NCI-H82 (cell line): ENCODE results near the gene RBM38.

Experiments
- DNase-seq: peaks from one replicate; lab custom pipeline; 2025; lab: John Stamatoyannopoulos, UW

The RBM38 gene

DNA sequence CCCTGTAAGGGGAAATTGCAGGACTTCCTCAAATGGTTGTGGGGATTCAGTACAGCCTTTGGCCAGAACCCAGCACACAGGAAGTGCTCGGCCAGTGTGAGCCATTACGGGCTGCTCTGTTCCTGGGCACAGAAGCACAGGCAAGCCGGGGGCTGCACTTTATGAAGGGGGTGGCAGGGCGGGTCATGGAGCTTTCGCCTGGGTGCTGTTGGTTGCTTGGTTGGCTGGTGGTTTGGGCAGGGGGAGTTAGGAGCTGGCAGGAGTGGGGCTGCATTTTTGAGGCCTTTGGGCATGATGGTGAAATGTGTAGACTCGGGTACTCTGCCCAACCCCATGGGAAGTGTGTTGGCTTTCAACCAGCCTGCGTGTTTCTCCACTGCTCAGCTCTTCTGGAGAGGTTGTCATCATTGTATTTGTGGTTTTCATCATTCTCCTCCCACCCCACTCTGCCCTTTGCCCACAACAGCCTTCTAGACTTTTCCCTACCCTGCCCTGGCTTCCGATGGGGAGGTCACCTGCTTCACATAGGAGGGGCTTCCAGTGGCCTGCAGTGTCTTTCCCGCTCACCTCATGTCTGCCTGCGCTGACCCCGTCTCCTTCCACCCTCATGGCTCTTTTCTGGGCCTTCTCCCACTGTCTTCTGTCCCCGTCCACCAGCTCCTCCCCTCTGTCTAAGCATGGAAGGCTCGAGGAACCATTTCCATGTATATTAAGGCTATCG, 16.1 kb upstream of the RBM38 start:
- no peak for DNase-seq

DNA sequence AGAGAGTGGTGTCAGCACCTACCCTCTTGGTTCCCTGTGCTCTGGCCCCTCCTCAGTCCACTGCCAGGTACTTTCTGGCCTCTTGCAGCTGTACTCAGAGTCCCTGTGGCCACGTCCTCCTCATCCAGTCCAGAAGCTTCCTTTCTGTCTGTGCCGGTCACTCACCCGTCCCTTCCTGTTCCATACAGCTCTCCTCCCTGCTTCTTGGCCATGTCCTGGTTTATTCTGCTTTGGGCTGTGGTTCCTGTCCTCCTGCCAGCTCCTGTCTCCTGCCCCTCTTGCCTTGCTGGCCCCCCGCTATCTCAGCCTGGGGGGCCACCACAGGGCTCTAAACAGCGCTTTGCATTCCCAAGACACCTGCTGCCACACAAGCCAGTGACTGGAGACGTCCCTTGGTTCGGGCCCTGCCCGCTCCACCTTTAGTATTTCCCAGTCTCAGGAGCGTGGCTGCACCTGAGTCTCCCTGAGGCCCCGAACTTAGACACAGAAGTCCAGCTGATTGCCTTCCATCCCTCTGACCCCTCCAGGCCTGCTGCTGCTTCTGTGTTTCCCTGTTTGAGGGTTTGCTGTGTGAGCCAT, 15.5 kb upstream of the RBM38 start:
- no peak for DNase-seq

DNA sequence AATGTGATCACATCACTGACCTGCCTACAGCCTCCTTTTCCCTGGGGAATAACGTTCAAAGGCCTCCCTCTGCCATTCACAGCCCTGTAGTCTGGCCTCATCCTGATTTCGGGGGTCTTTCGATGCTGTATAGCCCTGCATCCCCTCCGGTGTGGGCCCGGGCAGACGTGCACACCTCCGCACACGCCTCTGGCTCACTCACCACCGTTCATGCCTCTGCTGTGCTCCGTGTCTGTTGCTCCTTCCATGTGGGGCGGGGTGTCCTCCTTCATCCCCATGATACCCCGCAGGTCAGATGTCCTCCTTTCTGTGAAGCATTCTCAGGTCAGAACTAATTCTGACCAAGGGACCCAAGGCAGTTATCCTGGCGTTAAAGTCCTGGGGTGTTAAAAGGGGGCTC, 13.8 kb upstream of the RBM38 start:
- DNase-seq = no peak

DNA sequence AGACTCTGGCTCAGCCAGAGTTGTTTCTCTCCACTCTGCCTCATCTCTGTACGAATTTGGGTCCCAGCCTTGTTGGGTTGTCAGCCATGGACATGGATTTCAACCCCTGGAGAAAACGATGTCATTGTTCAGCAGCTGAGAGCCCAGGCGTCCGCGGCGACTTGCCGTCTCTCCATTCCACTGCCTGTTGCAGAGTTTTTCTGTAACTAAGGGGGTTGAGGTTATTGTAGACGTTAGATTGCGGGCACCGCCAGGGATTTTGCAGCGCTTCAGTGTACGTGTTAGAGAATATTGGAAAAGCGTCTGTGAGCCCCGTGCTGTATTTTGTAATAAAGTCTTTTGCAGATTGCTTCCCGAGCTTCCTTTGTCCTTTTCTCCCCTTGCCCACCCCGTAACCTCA, 13.1 kb upstream of the RBM38 start:
- DNase-seq = no peak

DNA sequence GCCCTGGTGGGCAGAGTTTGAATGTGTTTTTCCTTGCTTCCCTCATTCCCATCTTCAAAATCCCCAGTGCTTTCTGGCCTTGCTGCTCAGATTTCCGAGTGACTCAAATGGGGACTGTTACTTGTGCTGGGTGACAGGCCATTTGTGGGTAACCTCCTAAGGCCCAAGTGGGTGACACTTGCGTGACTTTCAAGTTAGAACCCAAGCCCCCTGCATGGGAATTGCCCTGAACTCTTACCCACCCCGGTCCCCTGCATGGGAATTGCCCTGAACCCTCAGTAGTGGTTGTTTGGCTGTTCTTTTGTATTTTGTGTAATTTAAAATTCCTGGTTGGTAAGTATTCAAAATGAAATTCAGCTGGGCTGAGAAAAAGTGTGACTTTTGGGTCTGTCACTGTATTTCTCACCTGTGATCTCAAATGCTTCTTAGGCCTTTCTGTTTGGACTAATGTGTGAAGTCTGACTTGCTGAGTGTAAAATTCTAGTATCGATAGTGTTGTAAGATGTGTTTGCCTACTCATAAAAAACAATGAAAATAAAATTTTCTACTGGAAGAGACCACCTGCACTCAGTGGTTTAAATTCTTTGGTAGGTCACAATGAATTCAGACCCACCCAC, 12.4 kb upstream of the RBM38 start:
- no peak for DNase-seq

DNA sequence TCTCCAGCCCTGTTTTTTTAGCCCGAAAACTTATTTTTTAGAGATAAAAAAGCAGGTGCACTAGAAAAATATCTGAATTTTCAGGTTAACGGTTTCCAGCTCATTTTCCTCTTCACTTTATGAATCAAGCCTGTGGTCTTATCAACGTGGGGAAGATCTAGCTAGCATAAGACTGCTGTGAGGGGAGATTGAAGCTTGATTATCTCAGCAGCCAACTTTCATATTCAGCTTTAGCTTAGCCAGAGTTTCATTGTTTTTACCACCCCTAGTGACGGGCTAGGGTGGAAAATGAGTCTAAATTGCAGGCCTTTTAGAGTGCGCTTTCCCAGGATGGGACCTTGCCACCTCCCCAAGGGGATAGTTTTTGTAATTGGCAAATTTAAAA, 11.9 kb upstream of the RBM38 start:
- DNase-seq = no peak

DNA sequence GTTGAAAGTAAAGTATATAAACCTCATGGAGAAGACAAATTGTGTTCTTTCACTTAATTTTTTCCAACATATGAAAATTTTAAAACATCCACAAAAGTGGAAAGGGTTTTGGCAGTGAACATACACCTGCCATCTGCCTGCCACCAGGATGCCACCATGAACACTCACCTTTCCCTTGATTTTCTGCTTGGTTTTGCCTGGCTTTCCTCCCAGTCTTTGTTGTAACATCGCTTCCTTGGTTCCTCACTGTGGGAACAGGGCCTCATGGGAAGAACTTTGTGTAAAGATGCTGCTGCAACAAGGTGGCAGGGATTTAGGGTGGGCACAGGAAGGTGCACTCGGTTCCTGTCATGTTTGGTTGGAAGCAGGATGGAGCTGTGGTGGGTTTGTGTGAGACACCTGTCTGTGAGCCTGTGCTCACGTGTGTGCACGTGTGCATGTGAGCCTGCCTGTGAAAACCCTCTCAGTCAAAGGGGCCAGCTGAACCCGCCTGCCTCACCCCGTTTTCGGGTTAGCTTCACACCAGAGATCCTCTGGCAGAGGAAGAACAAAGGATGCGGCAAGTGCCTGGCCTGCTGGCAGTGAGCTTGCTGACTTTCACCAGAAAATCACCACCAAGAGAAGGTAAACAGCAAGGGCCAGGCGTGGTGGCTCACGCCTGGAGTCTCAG, 11.0 kb upstream of the RBM38 start:
- DNase-seq = no peak

DNA sequence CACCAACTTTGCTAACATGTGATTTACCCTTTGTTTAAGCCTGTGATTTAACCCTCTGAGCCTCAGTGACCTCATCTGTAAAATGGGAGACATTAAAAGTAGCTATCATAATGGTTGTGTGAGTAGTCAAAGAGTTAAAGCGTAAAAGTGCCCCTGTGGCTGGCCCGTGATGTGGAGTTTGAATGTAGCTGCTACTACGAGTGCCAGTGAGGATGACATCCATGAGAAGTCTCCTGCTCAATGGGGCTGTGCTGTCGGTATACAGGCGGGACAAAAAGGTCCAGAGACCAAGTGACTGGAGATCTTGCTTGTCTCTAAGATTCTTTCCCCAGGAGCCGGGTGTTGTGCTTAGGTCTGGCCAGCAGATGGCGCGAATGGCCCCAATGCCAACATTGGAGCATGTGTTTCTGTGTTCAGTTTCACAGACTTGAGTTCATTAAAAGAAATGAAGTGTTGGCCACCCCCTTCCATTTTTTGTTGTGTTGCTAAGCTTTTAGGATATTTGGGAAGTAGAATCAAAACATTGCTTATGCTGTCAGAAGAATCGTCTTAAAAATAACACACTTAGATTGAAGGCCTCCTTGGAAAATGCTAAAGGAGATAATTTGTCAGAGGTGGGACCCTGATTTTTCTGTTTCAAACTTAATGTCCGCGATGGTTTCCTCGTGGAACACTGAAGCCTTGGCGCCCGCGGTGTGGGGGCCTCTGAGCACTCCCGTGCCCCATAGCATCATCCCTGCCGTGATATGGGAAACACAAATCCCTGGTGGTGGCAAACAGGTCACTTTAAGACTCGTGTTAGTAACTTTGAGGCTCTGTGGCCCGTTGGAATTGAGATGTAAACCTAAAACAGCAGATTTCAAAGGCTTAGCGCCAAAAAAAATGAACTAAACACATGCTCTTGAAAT, 9.3 kb upstream of the RBM38 start:
- DNase-seq = peak; percentile 88

DNA sequence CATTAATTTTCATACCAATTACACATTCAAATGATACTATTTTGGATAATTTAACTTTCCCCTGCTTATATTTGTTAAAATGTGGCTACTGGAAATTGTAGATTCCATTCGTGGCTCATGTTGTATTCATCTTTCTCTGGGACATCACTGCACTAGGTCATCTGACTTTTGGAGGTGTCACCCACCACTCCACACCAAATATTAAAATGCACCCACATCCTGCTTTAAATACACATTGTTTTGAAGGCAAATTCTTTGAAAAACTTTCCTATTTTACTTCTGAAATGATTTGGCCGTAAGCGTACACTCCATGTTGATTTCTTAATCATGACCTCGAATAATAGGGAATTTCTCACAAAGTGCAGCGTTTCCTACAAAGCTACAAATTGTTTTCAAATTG, 8.7 kb upstream of the RBM38 start:
- DNase-seq = no peak

DNA sequence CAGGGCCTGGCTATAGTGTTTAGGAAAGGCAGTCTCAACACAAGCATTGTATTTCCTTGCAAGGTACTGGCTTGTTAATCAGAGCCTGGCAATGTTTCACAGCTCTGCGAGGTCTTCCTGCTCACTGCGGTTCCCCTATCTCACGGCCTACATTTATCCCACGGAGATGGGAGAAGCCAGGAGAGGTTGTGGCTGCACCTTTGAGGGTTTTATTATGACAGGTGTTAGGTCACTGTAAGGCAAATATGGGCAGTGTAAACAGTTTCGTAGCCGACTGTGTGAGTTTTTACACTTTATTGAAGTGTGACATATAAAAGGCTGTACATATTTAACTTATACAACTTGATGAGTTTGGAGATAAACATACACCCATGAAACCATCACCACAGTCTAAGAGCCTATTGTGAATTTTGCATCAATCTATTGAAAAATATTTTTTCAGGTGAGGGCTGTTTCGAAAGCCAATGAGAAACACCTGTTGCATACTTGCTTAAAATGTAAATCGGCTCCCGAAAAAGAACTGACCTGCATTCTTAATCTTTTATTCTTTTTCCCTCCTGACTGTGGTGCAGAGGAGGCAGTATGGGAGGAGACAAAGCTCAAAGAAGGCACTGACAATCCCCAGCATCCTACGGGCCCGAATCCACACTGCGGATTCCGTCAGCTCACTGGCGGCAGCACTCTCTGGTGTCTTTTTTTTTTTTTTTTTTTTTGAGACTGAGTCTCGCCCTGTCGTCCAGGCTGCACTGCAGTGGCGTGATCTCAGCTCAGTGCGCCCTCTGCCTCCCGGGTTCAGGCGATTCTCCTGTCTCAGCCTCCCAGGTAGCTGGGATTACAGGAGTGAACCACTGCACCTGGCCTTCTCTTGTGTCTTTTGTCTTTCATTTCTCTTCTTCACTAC, 7.5 kb upstream of the RBM38 start:
- DNase-seq = no peak

DNA sequence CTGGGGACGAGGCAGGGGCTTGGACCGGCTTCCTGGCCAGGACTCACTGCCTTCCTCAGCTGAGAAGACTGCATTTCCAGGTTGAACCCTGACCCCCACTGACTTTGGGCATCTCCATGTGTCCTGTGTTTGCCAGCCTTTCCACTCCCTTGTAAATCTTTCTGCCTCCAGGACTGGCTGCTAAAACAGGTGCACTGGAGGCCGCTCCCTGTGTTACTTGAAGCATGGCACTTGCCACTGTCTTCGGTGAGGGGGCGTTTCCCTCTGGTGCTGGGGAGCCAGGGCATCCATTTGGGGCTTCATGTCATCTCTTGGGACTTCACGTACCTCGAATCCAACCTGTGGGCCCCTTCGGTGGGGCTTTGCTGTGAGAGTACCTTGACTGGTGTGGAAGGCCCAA, 6.7 kb upstream of the RBM38 start:
- no peak for DNase-seq

DNA sequence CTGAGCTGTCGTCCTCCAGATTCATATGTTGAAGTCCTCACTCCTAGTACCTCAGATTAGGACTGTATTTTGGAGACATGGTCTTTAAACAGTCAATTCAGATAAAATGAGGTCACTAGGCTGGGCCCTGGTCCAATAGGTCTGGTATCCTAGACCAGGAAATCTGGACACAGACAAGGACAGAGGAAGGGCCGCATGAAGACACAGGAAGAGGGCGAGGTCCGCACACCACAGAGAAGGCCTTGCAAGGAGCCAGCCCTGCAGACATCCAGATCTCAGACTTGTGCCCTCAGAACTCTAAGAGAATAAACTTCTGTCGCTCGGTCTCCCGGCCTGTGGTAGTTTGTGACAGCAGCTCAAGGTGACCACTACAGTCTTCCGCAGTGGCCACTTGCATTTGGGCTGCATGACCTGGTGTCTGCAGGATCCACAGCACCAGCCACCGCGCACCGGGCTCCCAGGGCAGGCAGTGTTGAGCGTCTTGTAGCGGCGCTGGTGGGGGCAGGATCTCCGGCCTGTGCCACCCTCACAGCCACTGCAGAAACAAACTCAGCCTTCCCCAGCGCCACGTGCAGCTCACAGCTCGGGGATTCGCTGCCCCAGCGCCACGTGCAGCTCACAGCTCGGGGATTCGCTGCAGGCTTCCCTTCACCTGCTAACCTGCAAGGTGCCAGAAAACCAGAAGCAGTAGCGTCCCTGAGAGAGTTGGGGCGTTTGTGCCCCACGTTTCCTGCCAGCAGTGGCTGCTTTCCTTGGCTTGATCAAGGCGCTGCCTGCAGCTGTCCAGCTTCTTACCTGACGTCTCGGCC, 6.0 kb upstream of the RBM38 start:
- DNase-seq = no peak

DNA sequence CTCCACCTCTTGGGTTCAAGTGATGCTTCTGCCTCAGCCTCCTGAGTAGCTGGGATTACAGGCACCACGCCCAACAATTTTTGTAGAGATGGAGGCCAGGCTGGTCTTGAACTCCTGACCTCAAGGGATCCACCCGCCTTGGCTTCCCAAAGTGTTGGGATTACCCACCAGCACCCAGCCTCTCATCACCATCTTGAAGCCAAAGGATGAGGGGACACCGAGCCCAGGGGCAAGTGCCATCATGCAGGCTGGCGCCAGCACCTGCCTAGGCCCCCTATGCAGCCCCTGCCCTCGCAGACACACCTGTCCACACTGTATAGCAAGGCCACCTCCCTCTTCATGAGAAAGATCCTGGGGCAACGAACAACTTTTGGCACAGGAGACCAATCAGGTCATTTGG, 5.3 kb upstream of the RBM38 start:
- DNase-seq = no peak

DNA sequence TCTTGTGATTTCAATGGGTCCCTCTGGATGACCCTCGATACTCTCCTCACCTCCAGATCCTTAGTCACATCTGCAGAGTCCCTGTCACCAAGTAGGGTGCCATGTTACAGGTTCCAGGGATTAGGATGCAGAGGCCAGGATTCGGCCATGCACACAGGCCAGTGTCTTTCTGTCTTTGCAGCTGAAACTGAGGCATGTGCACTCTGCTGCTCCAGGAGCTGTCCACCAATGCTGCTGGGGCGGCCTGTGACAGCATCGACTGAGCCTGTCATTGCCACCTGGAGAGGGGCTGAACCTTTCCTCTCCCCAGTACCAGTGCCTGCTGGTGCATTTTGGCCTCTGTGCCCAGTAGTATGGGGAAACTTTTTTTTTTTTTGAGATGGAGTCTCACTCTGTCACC, 4.4 kb upstream of the RBM38 start:
- DNase-seq = no peak

DNA sequence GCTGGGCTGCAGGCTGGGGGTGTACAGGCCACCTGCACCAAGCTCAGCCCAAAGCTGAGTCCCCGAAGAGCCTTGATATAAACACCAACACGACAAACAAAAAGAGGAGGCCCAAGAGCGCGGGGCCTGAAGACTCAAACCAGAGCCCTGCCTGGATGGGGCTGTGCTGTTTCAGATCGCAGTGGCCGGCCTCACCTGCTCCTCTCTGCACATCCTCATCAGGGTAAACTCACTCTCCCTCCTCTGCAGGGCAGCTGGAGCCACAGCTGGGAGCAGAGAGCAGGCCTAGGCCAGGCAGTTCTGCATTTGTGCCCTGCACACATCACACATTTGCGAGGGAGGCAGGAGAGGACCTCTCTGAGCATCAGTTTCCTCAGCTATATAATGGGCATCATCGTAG, 3.7 kb upstream of the RBM38 start:
- no peak for DNase-seq

DNA sequence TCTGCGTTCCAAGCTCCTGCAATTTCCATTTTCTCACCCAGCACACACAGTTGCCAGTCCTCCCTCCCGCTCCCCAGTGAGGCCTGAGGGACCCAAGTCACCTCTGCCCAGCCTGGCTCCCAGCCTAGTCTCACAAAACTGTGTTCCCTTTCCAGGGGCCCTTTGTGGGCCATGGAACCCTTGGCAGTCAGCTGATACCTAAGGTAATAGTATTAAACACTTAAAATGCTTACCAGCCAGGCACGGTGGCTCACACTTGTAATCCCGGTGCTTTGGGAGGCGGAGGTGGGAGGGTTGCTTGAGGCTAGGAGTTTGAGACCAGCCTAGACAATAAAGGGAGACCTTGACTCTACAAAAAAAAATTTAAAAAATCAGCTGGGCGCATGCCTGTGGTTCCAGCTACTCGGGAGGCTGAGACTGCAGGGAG, 3.2 kb upstream of the RBM38 start:
- peak; percentile 35 for DNase-seq

DNA sequence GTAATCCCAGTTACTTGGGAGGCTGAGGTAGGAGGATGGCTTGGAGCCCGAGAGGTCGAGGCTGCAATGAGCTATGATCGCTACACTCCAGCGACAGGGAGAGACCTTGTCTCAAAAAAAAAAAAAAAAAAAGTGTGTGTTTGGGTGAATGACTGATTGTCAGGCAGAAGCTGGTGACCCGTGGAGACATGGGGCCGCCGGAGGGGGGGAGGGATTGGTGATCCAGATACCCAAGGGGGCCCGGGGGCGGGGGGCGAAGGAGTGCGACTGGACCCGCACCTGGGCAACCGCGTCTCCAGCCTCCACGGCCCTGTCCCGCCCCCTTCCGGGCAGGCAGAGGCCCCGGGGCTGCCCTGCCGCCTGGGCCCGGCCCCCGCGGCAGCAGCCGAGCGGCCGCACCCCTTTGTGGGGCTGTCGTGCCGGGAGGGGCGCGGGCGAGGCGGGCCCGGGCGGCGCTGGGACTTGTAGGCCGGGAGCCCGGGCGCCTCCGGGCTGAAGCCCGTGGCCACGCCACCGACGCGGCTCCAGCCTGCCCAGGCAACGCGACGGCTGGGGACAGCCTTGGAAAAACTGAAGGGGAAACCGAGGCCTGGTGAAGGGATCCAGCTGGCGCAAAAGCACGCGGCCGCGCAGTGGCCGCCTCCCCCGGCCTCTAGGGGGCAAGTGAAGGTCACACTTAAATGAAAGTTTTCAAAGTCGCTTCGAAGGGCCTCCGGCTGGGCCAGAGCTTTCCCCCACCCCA, 2.1 kb upstream of the RBM38 start:
- DNase-seq = peak; percentile 55

DNA sequence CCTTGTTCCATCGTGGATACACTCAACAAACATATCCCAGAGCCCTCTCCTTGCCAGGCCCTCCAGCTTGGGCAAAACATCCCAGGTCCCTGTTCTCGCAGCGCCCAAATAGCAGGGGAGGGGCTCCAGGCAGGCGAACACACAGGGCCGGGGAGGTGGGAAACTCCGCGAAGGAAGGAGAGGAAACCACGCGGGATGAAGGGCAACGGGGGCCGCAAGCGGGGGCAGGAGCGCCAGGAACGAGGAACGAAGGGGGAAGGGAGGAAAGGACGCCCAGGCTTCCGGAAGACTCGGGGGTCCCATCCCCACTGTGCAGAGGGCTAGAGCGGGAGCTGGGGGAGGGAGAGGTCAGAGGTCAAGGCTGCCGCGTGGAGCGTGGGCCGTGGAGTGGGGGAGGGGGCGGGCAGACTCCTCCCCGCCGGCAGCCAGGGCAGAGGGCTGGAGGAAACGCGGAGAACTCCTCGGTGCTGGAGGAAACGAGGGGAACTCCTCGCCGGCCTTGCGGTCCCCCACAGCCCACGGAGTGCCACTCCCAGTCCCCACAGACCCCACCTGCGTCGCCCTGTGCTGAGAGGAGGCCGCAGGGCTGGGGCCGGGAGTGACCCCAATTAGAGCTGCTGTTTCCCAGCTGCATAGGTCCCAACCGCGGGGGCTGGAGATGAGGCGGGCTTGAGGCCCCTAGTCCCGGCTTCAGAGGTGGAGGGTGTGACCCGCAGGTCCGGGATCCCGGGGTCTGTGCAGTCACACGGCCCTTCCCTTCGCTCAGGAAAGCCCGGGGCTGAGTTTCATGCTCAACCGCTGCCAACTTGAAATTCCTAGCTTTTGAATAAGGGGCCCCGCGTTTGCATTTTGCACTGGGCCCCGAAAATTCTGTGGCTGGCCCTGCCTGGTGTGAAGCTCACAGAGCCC, 1.2 kb upstream of the RBM38 start:
- DNase-seq = no peak
